HEK293 (cell line): ENCODE results near the gene SLAIN2.

Source experiments
- CTCF ChIA-PET: fragments of 350-600 bp; formaldehyde crosslinking; extraction: SDS; loops from one replicate; lab custom pipeline; 2021; ENCODE audit warnings: antibody characterized with exemption; lab: Yijun Ruan, JAX
- POLR2A ChIA-PET: fragments of 300-600 bp; formaldehyde crosslinking; extraction: SDS; loops from one replicate; lab custom pipeline; 2020; ENCODE audit warnings: antibody characterized with exemption, inconsistent platforms; lab: Yijun Ruan, JAX
- H3K27ac ChIP-seq: fragments of 200-500 bp; sonication (Bioruptor generic); 2 replicates; pipeline ENCODE4 v1.5.1; 2014; ENCODE audit warnings: low read depth, low read length, control low read depth, inconsistent platforms; ENCODE audit errors: extremely low read depth
- H3K36me3 ChIP-seq, 2 experiments: fragments of 200-500 bp in 1 of 2; sonication (Bioruptor generic) in 1 of 2; 1 replicate in 1 of 2; 2 replicates in 1 of 2; pipeline ENCODE4 v1.5.1; 2014 to 2017; ENCODE audit warnings: inconsistent platforms in 2 of 2, low read length in 2 of 2; ENCODE audit not compliant: control insufficient read depth in 2 of 2, insufficient read depth in 1 of 2
- H3K4me1 ChIP-seq: fragments of 200-500 bp; sonication (Bioruptor generic); 2 replicates; pipeline ENCODE4 v1.5.1; 2014; ENCODE audit warnings: mild to moderate bottlenecking, low read length, inconsistent platforms; ENCODE audit not compliant: control insufficient read depth, insufficient read depth
- H3K4me3 ChIP-seq: 2 replicates; pipeline ENCODE4 v1.5.1; 2011; ENCODE audit warnings: low read depth, mild to moderate bottlenecking, control low read depth, low read length, moderate library complexity
- H3K9me3 ChIP-seq: fragments of 200-500 bp; sonication (Bioruptor generic); 2 replicates; pipeline ENCODE4 v1.5.1; 2014; ENCODE audit warnings: low read depth, low read length, inconsistent platforms; ENCODE audit not compliant: control insufficient read depth, insufficient read depth
- EGR2 ChIP-seq: fragments of 450-650 bp; formaldehyde crosslinking; IDR thresholded peaks from 2 replicates; pipeline ENCODE4 v1.5.1; 2016; ENCODE audit warnings: low read depth, missing biosample characterization, missing genetic modification characterization
- KLF9 ChIP-seq: fragments of 450-650 bp; formaldehyde crosslinking; IDR thresholded peaks from 2 replicates; pipeline ENCODE4 v1.5.1; 2016; ENCODE audit warnings: missing biosample characterization, missing genetic modification characterization, low read depth
- OSR2 ChIP-seq: fragments of 450-650 bp; formaldehyde crosslinking; IDR thresholded peaks from 2 replicates; pipeline ENCODE4 v1.5.1; 2016; ENCODE audit warnings: missing biosample characterization, missing genetic modification characterization
- TCF7L2 ChIP-seq: IDR thresholded peaks from 2 replicates; pipeline ENCODE4 v1.6.1; 2011; ENCODE audit warnings: low read depth, mild to moderate bottlenecking, inconsistent platforms, low read length, moderate library complexity, borderline replicate concordance
- ZNF16 ChIP-seq: fragments of 450-650 bp; formaldehyde crosslinking; IDR thresholded peaks from 2 replicates; pipeline ENCODE4 v1.5.1; 2016; ENCODE audit warnings: low read depth, missing biosample characterization, missing genetic modification characterization
- ZNF174 ChIP-seq: fragments of 450-650 bp; formaldehyde crosslinking; IDR thresholded peaks from 2 replicates; pipeline ENCODE4 v1.5.0; 2017; ENCODE audit warnings: missing biosample characterization, mild to moderate bottlenecking, missing genetic modification characterization
- ZNF214 ChIP-seq: fragments of 450-650 bp; formaldehyde crosslinking; IDR thresholded peaks from 2 replicates; pipeline ENCODE4 v1.5.1; 2017; ENCODE audit warnings: missing biosample characterization, mild to moderate bottlenecking, missing genetic modification characterization, borderline replicate concordance
- ZNF223 ChIP-seq: fragments of 450-650 bp; formaldehyde crosslinking; IDR thresholded peaks from 2 replicates; pipeline ENCODE4 v1.5.1; 2016; ENCODE audit warnings: missing biosample characterization, missing genetic modification characterization
- ZNF280C ChIP-seq: fragments of 450-650 bp; formaldehyde crosslinking; IDR thresholded peaks from 2 replicates; pipeline ENCODE4 v1.5.1; 2016; ENCODE audit warnings: missing biosample characterization, missing genetic modification characterization
- ZNF362 ChIP-seq: fragments of 450-650 bp; formaldehyde crosslinking; IDR thresholded peaks from 2 replicates; pipeline ENCODE4 v1.5.1; 2016; ENCODE audit warnings: missing biosample characterization, missing genetic modification characterization
- ZNF37A ChIP-seq: fragments of 450-650 bp; IDR thresholded peaks from 2 replicates; pipeline ENCODE4 v1.5.1; 2018; ENCODE audit warnings: missing biosample characterization, missing genetic modification characterization
- ZNF416 ChIP-seq: fragments of 450-650 bp; formaldehyde crosslinking; IDR thresholded peaks from 2 replicates; pipeline ENCODE4 v1.5.1; 2016; ENCODE audit warnings: missing biosample characterization, missing genetic modification characterization
- ZNF433 ChIP-seq: fragments of 450-650 bp; formaldehyde crosslinking; IDR thresholded peaks from 2 replicates; pipeline ENCODE4 v1.5.1; 2016; ENCODE audit warnings: missing biosample characterization, missing genetic modification characterization, low read depth
- ZNF449 ChIP-seq: fragments of 450-650 bp; formaldehyde crosslinking; IDR thresholded peaks from 2 replicates; pipeline ENCODE4 v1.5.1; 2017; ENCODE audit warnings: missing biosample characterization, mild to moderate bottlenecking, missing genetic modification characterization, moderate library complexity
- ZNF473 ChIP-seq: fragments of 450-650 bp; formaldehyde crosslinking; IDR thresholded peaks from 2 replicates; pipeline ENCODE4 v1.5.1; 2017; ENCODE audit warnings: missing biosample characterization, missing genetic modification characterization
- ZNF513 ChIP-seq: fragments of 450-650 bp; IDR thresholded peaks from 2 replicates; pipeline ENCODE4 v1.5.1; 2018; ENCODE audit warnings: missing biosample characterization, missing genetic modification characterization
- ZNF514 ChIP-seq: fragments of 450-650 bp; formaldehyde crosslinking; IDR thresholded peaks from 2 replicates; pipeline ENCODE4 v1.5.1; 2016; ENCODE audit warnings: missing biosample characterization, missing genetic modification characterization
- ZNF626 ChIP-seq: fragments of 450-650 bp; sonication (Bioruptor Pico); formaldehyde crosslinking; IDR thresholded peaks from 2 replicates; pipeline ENCODE4 v1.5.1; 2018; ENCODE audit warnings: missing biosample characterization, missing genetic modification characterization, inconsistent platforms
- ZNF837 ChIP-seq: fragments of 450-650 bp; formaldehyde crosslinking; IDR thresholded peaks from 2 replicates; pipeline ENCODE4 v1.5.1; 2016; ENCODE audit warnings: missing biosample characterization, missing genetic modification characterization
- TF ChIP-seq, protein P1 (sequence below): fragments of 450-650 bp; formaldehyde crosslinking; IDR thresholded peaks from 2 replicates; pipeline ENCODE4 v1.5.1; 2016; ENCODE audit warnings: missing biosample characterization, missing genetic modification characterization, low read depth
- TF ChIP-seq, protein P2 (sequence below): fragments of 450-650 bp; formaldehyde crosslinking; IDR thresholded peaks from 2 replicates; pipeline ENCODE4 v1.5.1; 2016; ENCODE audit warnings: missing biosample characterization, missing genetic modification characterization

SLAIN2 gene

GRCh38 chr4:48405924-48406323, 64.6 kb downstream of the SLAIN2 start (continued):
- TF ChIP-seq, protein P1, sequence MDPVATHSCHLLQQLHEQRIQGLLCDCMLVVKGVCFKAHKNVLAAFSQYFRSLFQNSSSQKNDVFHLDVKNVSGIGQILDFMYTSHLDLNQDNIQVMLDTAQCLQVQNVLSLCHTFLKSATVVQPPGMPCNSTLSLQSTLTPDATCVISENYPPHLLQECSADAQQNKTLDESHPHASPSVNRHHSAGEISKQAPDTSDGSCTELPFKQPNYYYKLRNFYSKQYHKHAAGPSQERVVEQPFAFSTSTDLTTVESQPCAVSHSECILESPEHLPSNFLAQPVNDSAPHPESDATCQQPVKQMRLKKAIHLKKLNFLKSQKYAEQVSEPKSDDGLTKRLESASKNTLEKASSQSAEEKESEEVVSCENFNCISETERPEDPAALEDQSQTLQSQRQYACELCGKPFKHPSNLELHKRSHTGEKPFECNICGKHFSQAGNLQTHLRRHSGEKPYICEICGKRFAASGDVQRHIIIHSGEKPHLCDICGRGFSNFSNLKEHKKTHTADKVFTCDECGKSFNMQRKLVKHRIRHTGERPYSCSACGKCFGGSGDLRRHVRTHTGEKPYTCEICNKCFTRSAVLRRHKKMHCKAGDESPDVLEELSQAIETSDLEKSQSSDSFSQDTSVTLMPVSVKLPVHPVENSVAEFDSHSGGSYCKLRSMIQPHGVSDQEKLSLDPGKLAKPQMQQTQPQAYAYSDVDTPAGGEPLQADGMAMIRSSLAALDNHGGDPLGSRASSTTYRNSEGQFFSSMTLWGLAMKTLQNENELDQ (tag by site-specific recombination): no peak
- TF ChIP-seq TCF7L2: no peak
- TF ChIP-seq ZNF513: no peak
- no peak for TF ChIP-seq ZNF626 (tag by site-specific recombination)
- no peak for TF ChIP-seq ZNF214 (tag by site-specific recombination)
- TF ChIP-seq ZNF280C (tag by site-specific recombination): no peak
- TF ChIP-seq, all 188 proteins: peak for 0

DNA sequence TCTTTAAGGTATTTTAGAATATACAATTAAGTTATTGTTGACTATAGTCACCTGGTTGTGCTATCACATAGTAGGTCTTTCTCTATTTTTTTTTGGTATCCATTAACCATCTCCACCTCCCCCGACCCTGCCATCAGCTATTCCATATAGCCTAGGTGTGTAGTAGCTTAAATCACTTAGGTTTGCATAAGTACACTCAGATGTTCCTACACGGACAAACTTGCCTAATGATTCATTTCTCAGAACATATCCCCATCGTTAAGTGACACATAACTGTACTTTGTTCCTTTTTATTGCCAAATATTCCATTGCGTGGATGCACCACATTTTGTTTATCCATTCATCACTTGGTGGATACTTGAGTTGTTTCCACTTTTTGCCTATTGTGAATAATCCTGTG, 67.9 kb downstream of the SLAIN2 start:
- CTCF ChIA-PET: no interaction called here
- no peak overlapping the region for H3K27ac ChIP-seq
- H3K36me3 ChIP-seq: peaks cover 0 to 10% of the 10 kb centered on the region in 2 experiments; a peak in 1 of 3 replicates

More for the DNA sequence above, 67.9 kb downstream of the SLAIN2 start:
- H3K4me3 ChIP-seq: no peak overlapping the region
- POLR2A ChIA-PET: no interaction called here
- no peaks in the 10 kb centered on the region for H3K4me1 ChIP-seq
- no peaks in the 10 kb centered on the region for H3K9me3 ChIP-seq
- no peak for TF ChIP-seq ZNF514 (tag by site-specific recombination)
- TF ChIP-seq, protein P1 (tag by site-specific recombination): no peak
- no peak for TF ChIP-seq ZNF174 (tag by site-specific recombination)
- no peak for TF ChIP-seq EGR2 (tag by site-specific recombination)
- TF ChIP-seq ZNF362 (tag by site-specific recombination): no peak
- TF ChIP-seq ZNF433 (tag by site-specific recombination): no peak
- TF ChIP-seq KLF9 (tag by site-specific recombination): no peak
- no peak for TF ChIP-seq ZNF416
- no peak for TF ChIP-seq ZNF449 (tag by site-specific recombination)
- no peak for TF ChIP-seq ZNF16 (tag by site-specific recombination)
- TF ChIP-seq ZNF837 (tag by site-specific recombination): no peak
- TF ChIP-seq ZNF473: no peak
- no peak for TF ChIP-seq OSR2 (tag by site-specific recombination)
- no peak for TF ChIP-seq ZNF37A (tag by site-specific recombination)
- TF ChIP-seq, protein P2, sequence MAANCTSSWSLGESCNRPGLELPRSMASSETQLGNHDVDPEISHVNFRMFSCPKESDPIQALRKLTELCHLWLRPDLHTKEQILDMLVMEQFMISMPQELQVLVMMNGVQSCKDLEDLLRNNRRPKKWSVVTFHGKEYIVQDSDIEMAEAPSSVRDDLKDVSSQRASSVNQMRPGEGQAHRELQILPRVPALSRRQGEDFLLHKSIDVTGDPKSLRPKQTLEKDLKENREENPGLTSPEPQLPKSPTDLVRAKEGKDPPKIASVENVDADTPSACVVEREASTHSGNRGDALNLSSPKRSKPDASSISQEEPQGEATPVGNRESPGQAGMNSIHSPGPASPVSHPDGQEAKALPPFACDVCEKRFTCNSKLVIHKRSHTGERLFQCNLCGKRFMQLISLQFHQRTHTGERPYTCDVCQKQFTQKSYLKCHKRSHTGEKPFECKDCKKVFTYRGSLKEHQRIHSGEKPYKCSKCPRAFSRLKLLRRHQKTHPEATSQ (tag by site-specific recombination): no peak
- TF ChIP-seq ZNF223: no peak
